Measurements from ENCODE around the gene PAGE2B.
"Not testable (repeated sequence)": the region's sequence is repeated elsewhere in the genome, so short reads cannot be mapped to it uniquely, and the experiment has no call there.

PAGE2B gene

DNA sequence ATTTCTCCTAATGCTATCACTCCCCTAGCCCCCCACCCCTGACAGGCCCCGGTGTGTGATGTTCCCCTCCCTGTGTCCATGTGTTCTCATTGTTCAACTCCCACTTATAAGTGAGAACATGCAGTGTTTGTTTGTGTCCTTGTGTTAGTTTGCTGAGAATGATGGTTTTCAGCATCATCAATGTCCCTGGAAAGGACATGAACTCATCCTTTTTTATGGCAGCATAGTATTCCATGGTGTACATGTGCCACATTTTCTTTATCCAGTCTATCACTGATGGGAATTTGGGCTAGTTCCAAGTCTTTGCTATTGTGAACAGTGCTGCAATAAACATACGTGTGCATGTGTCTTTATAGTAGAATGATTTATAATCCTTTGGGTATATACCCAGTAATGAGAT is 7.7 kb upstream of the PAGE2B start:
- H3K4me1 Mint-ChIP-seq (ENCODE audit: low read depth in 2 of 2); H3K36me3 Mint-ChIP-seq (ENCODE audit: insufficient read depth); H3K27ac Mint-ChIP-seq; H3K9me3 Mint-ChIP-seq; DNase-seq; ATAC-seq (replicated peaks); H3K4me3 Mint-ChIP-seq: not testable (repeated sequence)
- H3K27me3 Mint-ChIP-seq: peaks cover 6 to 28% of the 10 kb centered on the region in 2 donors

DNA sequence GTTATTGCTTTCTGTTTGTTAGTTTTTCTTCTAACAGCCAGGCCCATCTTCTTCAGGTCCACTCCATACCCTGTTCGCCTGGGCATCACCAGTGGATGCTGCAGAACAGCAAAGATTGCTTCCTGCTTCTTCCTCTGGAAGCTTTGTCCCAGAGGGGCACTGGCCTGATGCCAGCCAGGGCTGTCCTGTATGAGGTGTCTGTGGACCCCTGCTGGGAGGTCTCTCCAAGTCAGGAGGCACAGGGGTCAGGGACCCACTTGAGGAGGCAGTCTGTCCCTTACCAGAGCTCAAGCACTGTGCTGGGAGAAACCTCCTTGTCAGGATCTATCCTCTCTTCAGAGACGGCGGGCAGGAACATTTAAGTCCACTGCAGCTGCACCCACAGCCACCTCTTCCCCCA is 2.5 kb upstream of the PAGE2B start:
- H3K9me3 Mint-ChIP-seq: no peaks in the 10 kb centered on the region
- DNase-seq: no peak

DNA sequence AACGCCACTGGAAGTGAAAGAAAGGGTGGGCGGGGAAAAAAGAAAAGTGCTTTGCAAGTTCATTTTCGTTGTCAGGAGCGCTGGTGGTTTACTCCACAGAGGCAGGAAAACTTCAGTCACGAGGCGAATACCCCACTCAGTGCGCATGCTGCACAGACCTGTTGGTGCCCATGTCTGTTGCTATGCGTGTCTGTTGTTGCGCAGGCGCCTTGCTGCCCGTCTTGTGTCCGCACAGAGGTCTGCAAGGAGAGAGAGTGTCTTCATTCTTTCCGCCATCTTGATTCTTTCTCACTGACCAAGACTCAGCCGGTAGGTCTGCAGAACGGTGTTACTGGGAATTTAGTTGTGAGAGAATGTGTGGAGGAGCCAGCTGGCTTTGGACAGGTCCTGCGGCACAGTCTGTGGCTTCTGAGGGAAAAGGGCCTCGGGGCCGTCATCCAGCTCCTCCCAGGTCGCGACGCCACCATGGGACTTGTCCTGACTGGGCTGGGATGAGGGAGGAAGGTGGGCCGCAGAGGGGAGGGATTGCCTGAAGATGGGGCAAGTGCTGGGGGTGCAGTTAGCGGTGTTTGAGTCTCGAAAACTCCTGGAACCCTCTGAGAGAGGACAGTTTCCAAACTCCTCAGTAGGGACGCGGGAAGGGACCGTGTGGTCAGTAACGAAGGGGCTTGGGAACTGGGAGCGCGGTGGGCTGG is 14.1 kb downstream of the PAGE2B start, which contains the start of gene PAGE2:
Gene PAGE2, plus strand, starts transcription at position 224 of the 695 bp plus-strand sequence. CDS start 1,003 bp downstream, outside the sequence.
- no peak for ATAC-seq (replicated peaks)
- Mint-ChIP-seq H3K4me3 (no peak within 1 kb of the TSS), H3K27ac (no peak within 1 kb of the TSS), H3K27me3 (no peaks in the 10 kb centered on the region), H3K36me3 (ENCODE audit: insufficient read depth) (no peaks in the 10 kb centered on the region), H3K4me1 (ENCODE audit: low read depth in 2 of 2) (no peaks in the 10 kb centered on the region), H3K9me3 (no peaks in the 10 kb centered on the region)
- no peak for DNase-seq

More for the DNA sequence above, 2.5 kb upstream of the PAGE2B start:
- no peak for ATAC-seq (replicated peaks)
- Mint-ChIP-seq H3K4me1 (ENCODE audit: low read depth in 2 of 2) (no peaks in the 10 kb centered on the region), H3K36me3 (ENCODE audit: insufficient read depth) (no peaks in the 10 kb centered on the region), H3K4me3 (no peak overlapping the region), H3K27me3 (peaks cover 6 to 38% of the 10 kb centered on the region in 2 donors), H3K27ac (no peak overlapping the region)

DNA sequence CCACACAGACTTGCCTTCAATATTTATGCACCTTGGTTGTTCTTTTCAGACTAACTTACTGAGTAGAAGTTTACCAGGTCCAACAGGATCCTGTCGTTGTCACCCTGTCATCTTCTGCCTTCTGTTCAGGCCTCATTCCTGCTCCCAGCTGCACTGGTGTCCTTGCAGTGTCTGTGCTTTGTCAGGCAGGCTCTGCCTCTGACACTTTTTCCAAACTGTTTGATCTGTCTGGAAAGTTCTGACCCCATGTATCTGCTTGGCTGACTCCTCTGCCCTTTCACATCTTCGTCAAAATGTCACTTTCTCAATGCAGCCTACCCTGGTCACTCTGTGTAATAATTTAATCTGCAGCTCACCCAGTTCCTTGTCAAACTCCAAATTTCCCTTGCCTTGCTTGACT is 23.9 kb downstream of the PAGE2B start:
- H3K4me3 Mint-ChIP-seq: no peak overlapping the region

DNA sequence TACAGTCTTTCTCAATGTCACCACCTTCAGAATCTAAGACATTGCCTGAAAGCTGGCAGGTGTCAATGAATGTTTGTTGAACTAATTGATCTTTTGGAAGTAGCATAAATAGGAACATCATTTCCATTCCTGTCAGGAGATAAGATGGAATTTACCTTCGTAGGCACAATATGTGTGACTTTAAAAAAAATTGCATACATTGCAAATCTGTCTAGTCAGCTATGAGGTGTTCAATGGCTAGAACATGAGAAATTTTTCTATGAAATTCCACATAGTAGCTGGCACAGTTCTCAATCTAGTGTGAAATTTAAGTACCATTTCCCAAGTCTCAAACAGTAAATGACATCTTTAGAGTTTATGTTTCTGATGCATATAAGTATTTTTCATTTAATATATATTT is 24.3 kb downstream of the PAGE2B start:
- no peak for ATAC-seq (replicated peaks)
- Mint-ChIP-seq H3K4me1 (ENCODE audit: low read depth in 2 of 2) (no peaks in the 10 kb centered on the region), H3K36me3 (ENCODE audit: insufficient read depth) (no peaks in the 10 kb centered on the region), H3K27ac (no peak overlapping the region), H3K4me3 (no peak overlapping the region), H3K27me3 (no peaks in the 10 kb centered on the region), H3K9me3 (no peaks in the 10 kb centered on the region)
- DNase-seq: no peak

More for the DNA sequence above, 23.9 kb downstream of the PAGE2B start:
- no peaks in the 10 kb centered on the region for H3K9me3 Mint-ChIP-seq
- no peaks in the 10 kb centered on the region for H3K4me1 Mint-ChIP-seq (ENCODE audit: low read depth in 2 of 2)
- no peak for ATAC-seq (replicated peaks)
- no peaks in the 10 kb centered on the region for H3K36me3 Mint-ChIP-seq (ENCODE audit: insufficient read depth)
- no peak overlapping the region for H3K27ac Mint-ChIP-seq
- H3K27me3 Mint-ChIP-seq: no peaks in the 10 kb centered on the region
- DNase-seq: no peak

DNA sequence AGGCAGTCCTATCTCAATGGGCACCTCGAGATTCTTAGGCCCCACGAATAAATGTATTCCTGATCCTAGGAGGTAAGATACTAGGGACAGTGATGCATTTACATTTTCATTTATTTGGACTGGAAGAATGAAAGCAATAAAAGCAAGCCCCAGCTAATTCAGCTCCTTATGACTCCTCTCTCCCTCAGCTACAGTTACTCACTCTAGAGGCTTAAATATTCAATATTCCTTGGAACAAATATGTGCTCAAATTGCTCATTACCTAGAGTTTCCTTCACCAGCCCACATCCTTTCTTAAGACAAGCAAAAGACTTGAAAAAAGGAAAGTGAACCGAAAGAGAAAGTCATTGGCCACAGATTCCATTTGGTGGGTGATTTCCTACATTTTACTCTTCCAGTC is 27.9 kb downstream of the PAGE2B start:
- Mint-ChIP-seq H3K9me3 (no peaks in the 10 kb centered on the region), H3K27me3 (no peaks in the 10 kb centered on the region), H3K4me3 (no peak overlapping the region), H3K36me3 (ENCODE audit: insufficient read depth) (no peaks in the 10 kb centered on the region), H3K27ac (no peak overlapping the region), H3K4me1 (ENCODE audit: low read depth in 2 of 2) (no peaks in the 10 kb centered on the region)
- ATAC-seq (replicated peaks): no peak
- DNase-seq: no peak

DNA sequence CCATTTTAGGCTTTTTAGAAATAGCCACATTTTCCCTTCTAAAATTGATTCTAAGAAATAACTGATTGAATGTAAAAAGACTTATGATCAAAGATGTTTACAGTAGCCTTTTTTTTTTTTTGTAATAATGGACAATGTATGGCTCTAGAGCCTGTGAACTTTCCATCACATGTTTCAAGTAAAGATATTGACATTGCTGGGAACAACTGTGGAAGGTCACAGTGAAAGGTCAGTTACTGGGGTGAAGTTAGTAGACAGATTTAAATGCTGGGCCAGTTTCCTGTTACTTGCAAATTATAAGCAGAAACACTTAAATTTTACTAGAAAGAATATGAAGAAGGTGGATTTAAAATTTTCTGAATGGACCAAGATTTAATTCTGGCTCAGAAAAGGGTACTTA is 32.4 kb downstream of the PAGE2B start:
- DNase-seq (no peak), ATAC-seq (replicated peaks) (no peak)
- Mint-ChIP-seq H3K9me3 (no peaks in the 10 kb centered on the region), H3K36me3 (ENCODE audit: insufficient read depth) (no peaks in the 10 kb centered on the region), H3K27ac (no peak overlapping the region), H3K27me3 (no peaks in the 10 kb centered on the region), H3K4me3 (no peak overlapping the region), H3K4me1 (ENCODE audit: low read depth in 2 of 2) (peaks cover 1 to 6% of the 10 kb centered on the region in 2 donors)

DNA sequence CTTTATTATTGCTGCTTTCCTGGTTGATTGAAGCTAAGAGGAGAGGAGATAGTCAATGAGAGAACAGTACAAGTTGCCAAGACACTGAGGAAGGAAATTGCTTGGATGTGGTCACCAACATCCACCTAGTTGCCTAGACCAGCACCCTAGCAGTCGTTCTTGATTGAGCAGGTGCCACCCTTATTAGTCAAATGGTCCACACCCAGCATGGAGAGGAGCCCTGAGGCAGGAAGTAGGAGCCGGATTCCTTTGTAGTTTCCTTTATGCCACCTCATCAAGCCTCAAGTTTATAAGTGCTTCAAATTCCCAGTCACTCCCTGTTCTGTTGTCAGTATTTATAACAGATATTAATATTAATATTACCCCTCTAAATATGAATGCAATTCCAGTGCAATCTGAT is 33.1 kb downstream of the PAGE2B start:
- no peak for ATAC-seq (replicated peaks)
- H3K36me3 Mint-ChIP-seq (ENCODE audit: insufficient read depth): no peaks in the 10 kb centered on the region
- H3K4me1 Mint-ChIP-seq (ENCODE audit: low read depth in 2 of 2): peaks cover 1 to 6% of the 10 kb centered on the region in 2 donors
- no peaks in the 10 kb centered on the region for H3K9me3 Mint-ChIP-seq
- no peak overlapping the region for H3K4me3 Mint-ChIP-seq
- no peak overlapping the region for H3K27ac Mint-ChIP-seq
- no peak for DNase-seq
- H3K27me3 Mint-ChIP-seq: no peaks in the 10 kb centered on the region

DNA sequence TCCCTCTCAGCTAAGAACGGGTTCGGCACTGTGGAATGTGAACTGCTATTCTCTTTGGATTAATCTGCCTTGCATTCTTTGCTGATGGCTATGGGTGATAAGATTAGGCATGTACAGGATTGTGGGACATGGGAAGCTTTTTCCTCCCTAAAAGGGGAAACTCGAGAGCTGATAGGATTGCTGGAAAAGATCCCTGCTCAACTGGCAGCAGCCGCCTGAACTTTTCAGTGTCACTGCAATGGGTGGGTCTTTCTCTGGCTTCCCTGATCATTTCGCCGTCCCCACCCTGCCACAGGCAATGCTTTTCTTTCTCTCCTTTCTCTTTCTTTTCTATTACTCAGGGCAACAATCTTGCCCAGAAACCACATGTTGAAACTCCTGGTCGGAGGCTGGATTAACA is 34.5 kb downstream of the PAGE2B start:
- H3K27me3 Mint-ChIP-seq: no peaks in the 10 kb centered on the region
- no peak for DNase-seq
- H3K4me1 Mint-ChIP-seq (ENCODE audit: low read depth in 2 of 2): peaks cover 1 to 6% of the 10 kb centered on the region in 2 donors
- no peak for ATAC-seq (replicated peaks)
- H3K27ac Mint-ChIP-seq: no peak overlapping the region
- H3K9me3 Mint-ChIP-seq: no peaks in the 10 kb centered on the region
- H3K36me3 Mint-ChIP-seq (ENCODE audit: insufficient read depth): no peaks in the 10 kb centered on the region
- no peak overlapping the region for H3K4me3 Mint-ChIP-seq

DNA sequence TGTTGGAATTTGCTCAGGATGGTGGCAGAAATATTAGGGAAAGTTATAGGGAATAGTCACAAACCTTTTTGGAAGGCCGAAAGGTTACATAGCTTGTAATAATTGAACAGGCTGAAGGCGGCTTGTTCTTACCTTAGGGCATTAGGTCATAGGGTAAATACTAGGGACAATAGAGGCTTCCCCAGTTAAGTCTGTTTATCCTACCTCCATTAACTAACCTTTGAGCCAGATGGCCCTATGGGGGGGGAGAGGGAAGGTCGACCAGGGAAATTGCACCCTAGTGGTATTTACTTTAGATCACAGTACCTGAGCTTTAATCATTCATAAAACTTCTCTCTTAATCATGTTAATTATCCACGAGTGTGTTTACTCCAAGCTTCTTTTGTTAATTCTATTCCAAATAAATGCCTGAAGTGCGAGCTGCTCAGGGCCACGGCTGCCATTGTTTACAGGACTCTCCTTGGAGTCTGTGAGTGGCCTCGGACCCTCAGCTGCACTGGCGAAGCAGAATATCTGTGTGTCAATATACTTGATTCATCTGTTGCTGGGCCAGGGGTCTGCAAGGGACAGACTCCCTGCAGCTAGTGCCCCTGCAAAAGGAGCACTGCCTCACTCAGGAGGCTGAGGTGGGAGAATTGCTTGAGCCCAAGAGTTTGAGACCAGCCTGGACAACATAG is 36.9 kb downstream of the PAGE2B start:
- Mint-ChIP-seq H3K36me3 (ENCODE audit: insufficient read depth) (no peaks in the 10 kb centered on the region), H3K4me3 (no peak overlapping the region), H3K4me1 (ENCODE audit: low read depth in 2 of 2) (peaks cover 1 to 6% of the 10 kb centered on the region in 2 donors), H3K27ac (no peak overlapping the region), H3K9me3 (no peaks in the 10 kb centered on the region), H3K27me3 (no peaks in the 10 kb centered on the region)
- no peak for DNase-seq
- ATAC-seq (replicated peaks): no peak

DNA sequence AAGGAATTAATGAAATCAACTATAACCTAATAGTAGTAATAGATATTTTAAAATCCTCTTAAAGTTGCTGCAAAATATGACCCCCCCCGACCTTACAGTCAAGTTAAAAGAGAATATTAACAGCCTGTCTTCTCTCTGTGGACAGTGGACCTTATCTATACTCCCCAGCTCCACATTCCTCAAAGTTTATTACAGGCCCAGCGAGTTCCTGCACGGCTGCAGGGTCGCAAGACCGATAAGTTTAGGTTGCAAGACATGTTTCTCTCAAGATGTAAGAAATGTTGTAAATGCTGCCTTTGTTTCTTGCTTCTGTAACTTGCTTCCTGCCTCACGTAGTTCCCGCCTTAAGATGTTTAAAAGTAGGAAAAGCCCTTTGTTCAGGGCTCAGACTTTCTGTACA is 41.8 kb downstream of the PAGE2B start:
- not testable (repeated sequence) for ATAC-seq (replicated peaks); H3K27me3 Mint-ChIP-seq; H3K36me3 Mint-ChIP-seq (ENCODE audit: insufficient read depth); H3K9me3 Mint-ChIP-seq; H3K4me3 Mint-ChIP-seq; H3K27ac Mint-ChIP-seq; DNase-seq
- peaks cover 16 to 28% of the 10 kb centered on the region in 2 donors for H3K4me1 Mint-ChIP-seq (ENCODE audit: low read depth in 2 of 2)

DNA sequence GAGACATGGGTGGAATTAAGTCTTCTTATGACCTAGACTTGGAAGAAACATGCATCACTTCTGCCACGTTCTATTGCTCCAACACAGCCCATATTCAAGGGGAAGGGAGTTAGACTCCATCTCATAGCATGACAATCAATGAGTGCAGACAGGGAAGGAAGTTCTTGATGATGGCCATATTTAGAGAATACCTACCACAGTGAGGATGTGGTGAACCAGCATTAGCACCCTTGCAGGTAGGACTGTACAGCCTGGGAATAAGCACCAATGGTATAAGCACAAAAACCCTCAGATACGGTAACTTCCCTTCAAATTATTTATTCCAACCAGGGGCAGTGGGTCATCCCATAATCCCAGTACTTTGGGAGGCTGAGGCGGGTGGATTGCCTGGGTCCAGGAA is 43.7 kb downstream of the PAGE2B start:
- Mint-ChIP-seq H3K4me3 (peak overlapping the region; percentile 51 to 69), H3K4me1 (ENCODE audit: low read depth in 2 of 2) (peaks cover 16 to 28% of the 10 kb centered on the region in 2 donors), H3K27ac (peak overlapping the region; percentile 20 to 91), H3K36me3 (ENCODE audit: insufficient read depth) (no peaks in the 10 kb centered on the region), H3K9me3 (no peaks in the 10 kb centered on the region), H3K27me3 (no peaks in the 10 kb centered on the region)
- peak; percentile 97 for ATAC-seq (replicated peaks)
- peak; percentile 1 to 5 (median 1) for DNase-seq

DNA sequence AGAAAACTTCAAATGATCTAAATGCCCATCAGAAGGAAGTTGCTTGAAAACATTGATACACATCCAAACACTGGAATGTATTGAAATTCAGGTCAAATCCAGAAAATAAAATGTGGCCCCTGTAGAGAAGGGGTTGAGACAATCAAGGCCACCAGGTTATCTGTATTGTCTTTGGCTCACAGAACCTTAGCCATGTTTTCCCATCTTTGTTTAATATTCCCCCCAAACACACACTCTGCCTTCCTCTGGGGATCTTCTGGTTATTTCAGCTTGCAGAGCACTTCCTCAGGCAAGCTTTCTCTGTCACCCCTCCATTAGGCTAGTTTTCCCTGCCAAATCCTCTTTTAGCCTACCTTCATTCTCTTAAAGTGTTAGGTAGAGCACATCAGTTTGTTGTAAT is 44.4 kb downstream of the PAGE2B start:
- no peak for ATAC-seq (replicated peaks)
- H3K4me3 Mint-ChIP-seq: peak overlapping the region; percentile 51 to 69

DNA sequence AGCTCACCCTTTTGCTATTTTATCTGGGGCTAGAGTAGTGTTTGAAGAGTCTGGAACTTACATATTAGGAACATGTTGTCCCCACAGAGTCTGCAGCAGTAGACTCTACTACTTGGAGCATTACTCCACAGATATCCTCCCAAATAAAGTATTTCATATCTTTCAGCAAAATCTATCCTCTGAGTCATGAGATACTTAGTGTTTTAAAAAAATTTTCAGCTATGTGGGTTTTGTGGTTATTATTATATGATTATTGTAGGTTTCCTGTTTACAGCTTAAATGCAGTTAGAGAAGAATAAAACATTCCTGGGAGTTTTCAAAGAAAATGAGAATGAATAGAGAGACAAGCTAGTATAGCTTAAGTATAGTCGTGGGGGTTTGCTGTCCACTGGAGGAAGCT is 44.9 kb downstream of the PAGE2B start:
- peak overlapping the region; percentile 58 to 91 for H3K27ac Mint-ChIP-seq
- DNase-seq (no peak), ATAC-seq (replicated peaks) (no peak)
- peak overlapping the region; percentile 48 to 69 for H3K4me3 Mint-ChIP-seq
- no peaks in the 10 kb centered on the region for H3K27me3 Mint-ChIP-seq
- no peaks in the 10 kb centered on the region for H3K9me3 Mint-ChIP-seq
- H3K4me1 Mint-ChIP-seq (ENCODE audit: low read depth in 2 of 2): peaks cover 16 to 28% of the 10 kb centered on the region in 2 donors
- H3K36me3 Mint-ChIP-seq (ENCODE audit: insufficient read depth): no peaks in the 10 kb centered on the region

More for the DNA sequence above, 44.4 kb downstream of the PAGE2B start:
- no peaks in the 10 kb centered on the region for H3K9me3 Mint-ChIP-seq
- H3K27me3 Mint-ChIP-seq: no peaks in the 10 kb centered on the region
- peak overlapping the region; percentile 58 to 91 for H3K27ac Mint-ChIP-seq
- no peaks in the 10 kb centered on the region for H3K36me3 Mint-ChIP-seq (ENCODE audit: insufficient read depth)
- peaks cover 16 to 28% of the 10 kb centered on the region in 2 donors for H3K4me1 Mint-ChIP-seq (ENCODE audit: low read depth in 2 of 2)
- DNase-seq: no peak

Measured in effector memory CD8-positive, alpha-beta T cell (primary cell).